Testis (tissue), 3 donors: Measurements from ENCODE around the gene CFDP1. TPM values are rescaled to one million over a fixed set of nuclear protein-coding genes. Genes with fewer than 3 reads are reported as not detected.

Source experiments
- DNase-seq: peaks from one replicate; pipeline ENCODE4 v3.0.0-alpha.2; 2019
- H3K27ac ChIP-seq, 2 donors: fragments of 200-600 bp; sonication (generic); one replicate each; pipeline ENCODE4 v1.5.1; 2019
- H3K27me3 ChIP-seq: fragments of 200-600 bp; sonication (generic); one replicate; pipeline ENCODE4 v1.5.1; 2019
- H3K36me3 ChIP-seq: fragments of 200-600 bp; sonication (generic); one replicate; pipeline ENCODE4 v1.5.1; 2017; ENCODE audit warnings: low read depth; ENCODE audit errors: missing control alignments
- H3K4me1 ChIP-seq: fragments of 200-600 bp; sonication (generic); one replicate; pipeline ENCODE4 v1.5.1; 2019
- H3K4me3 ChIP-seq, 2 donors: fragments of 200-600 bp; sonication (generic); one replicate each; pipeline ENCODE4 v1.5.1; 2017 to 2019
- H3K9me3 ChIP-seq: fragments of 200-600 bp; sonication (generic); one replicate; pipeline ENCODE4 v1.5.1; 2017
- CTCF ChIP-seq, 3 experiments: fragments of 450-650 bp in 2 of 3; fragments of 200-600 bp in 1 of 3; sonication (generic) in 1 of 3; IDR thresholded peaks; one replicate each; pipeline ENCODE4 v1.5.1; 2016 to 2019; ENCODE audit warnings: antibody characterized with exemption in 3 of 3, mild to moderate bottlenecking in 2 of 3, moderate library complexity in 1 of 3
- POLR2A ChIP-seq: fragments of 450-650 bp; IDR thresholded peaks from one replicate; pipeline ENCODE4 v1.6.1; 2017; ENCODE audit warnings: antibody characterized with exemption, mild to moderate bottlenecking, moderate library complexity
- WGBS, 2 donors: methylation state at CpG; one replicate each; pipeline ENCODE4 v1.1.5; 2018; 5-methylcytosine and 5-hydroxymethylcytosine counted together
- intact Hi-C: fragments of 100-400 bp; cut with DNase I; formaldehyde crosslinking; loops from one replicate; pipeline ENCODE4 v1.15.1; 2023; ENCODE audit warnings: low total_unique reads
- polyA plus RNA-seq: library from polyadenylated mRNA; stranded (reverse); fragments of 350-450 nt; fragmentation: Illumina TruSeq; extraction: RNeasy Lipid Tissue Mini Kit (QIAGEN cat#74804); gene quantifications from one replicate; pipeline ENCODE4 v1.2.3, GENCODE V29; 2014; ENCODE audit warnings: low read depth, low replicate concordance; ENCODE audit not compliant: insufficient read depth
- total RNA-seq, 2 donors: library from RNA; depleted of rRNA; stranded (reverse); fragments of >200 nt; gene quantifications; one replicate each; pipeline ENCODE4 v1.2.3, GENCODE V29; 2016

Gene CFDP1
- total and polyA plus RNA-seq, 3 donors from 2014 or later: 111 to 133 (median 127) TPM

DNA sequence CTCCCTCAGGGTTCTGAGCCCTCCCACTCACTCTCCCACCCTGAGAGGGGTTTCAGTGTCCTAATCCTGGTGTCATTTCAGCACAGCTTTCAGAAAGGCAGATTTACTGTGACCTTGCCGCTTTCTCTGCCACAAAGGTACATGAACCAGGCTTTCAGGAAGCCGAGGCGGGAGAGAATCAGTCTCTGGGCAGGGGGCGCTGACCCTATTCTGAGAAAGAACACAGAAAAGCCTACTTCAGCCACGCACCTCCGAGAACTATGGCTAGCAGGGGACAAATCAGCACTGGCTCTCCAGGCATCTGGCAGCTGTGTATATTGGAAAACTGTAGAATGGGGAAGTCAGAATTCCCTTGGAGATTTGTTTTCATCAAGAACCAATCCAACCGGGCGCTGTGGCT lies 124.1 kb downstream of the CFDP1 start:
- WGBS, 2 donors: 88 to 96% methylated on average over 8 of the region's 8 CpGs
- H3K9me3 ChIP-seq: no peaks in the 10 kb centered on the region
- H3K27me3 ChIP-seq: no peaks in the 10 kb centered on the region
- H3K4me1 ChIP-seq: peaks cover 35% of the 10 kb centered on the region
- DNase-seq: no peak
- intact Hi-C loops: no loop called here
- H3K4me3 ChIP-seq: no peak overlapping the region
- no peak for TF ChIP-seq CTCF (IDR thresholded peaks at IDR 0.05)
- no peak for TF ChIP-seq POLR2A
- no peaks in the 10 kb centered on the region for H3K36me3 ChIP-seq
- H3K27ac ChIP-seq: peak overlapping the region in 1 of 2 donors; percentile 52

DNA sequence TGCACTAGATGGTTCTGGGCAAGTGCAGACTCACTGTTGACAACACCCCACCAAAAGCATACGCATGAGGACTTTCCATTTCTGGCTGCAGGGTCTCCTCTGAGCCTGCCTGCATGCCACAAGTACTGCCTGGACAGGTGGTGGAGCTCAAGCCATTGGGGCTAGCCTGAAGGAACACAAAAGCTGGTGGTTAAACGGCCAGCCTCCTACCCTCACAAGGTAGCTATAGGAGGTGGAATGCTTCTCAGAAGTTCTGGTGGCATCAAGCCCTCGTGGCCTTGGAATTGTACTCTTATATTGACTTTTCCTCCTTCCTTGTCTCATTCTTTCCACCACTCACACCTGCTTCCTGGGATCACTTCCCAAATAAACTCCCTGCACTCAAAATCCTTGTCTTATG lies 125.3 kb downstream of the CFDP1 start:
- no peak for DNase-seq
- no peaks in the 10 kb centered on the region for H3K36me3 ChIP-seq
- no peak overlapping the region for H3K4me3 ChIP-seq
- no peaks in the 10 kb centered on the region for H3K27me3 ChIP-seq
- intact Hi-C loops: no loop called here
- H3K4me1 ChIP-seq: peaks cover 35% of the 10 kb centered on the region
- no peak for TF ChIP-seq POLR2A
- no peak for TF ChIP-seq CTCF (IDR thresholded peaks at IDR 0.05)
- no peak overlapping the region for H3K27ac ChIP-seq
- WGBS, 2 donors: 67 to 71% methylated on average over 3 of the region's 3 CpGs
- H3K9me3 ChIP-seq: no peaks in the 10 kb centered on the region

- DNase-seq: no peak
- H3K4me3 ChIP-seq: no peak overlapping the region
- H3K27ac ChIP-seq: peak overlapping the region in 1 of 2 donors; percentile 25
- H3K36me3 ChIP-seq: no peaks in the 10 kb centered on the region
- 87 to 96% methylated on average over 3 of the region's 3 CpGs for WGBS, 2 donors
- no peaks in the 10 kb centered on the region for H3K9me3 ChIP-seq
- peaks cover 35% of the 10 kb centered on the region for H3K4me1 ChIP-seq
- H3K27me3 ChIP-seq: no peaks in the 10 kb centered on the region
- TF ChIP-seq CTCF (IDR thresholded peaks at IDR 0.05): no peak
- no peak for TF ChIP-seq POLR2A
- intact Hi-C loops: no loop called here
These were observed 125.8 kb downstream of the CFDP1 start for GRCh38 chr16:75307506-75307905.

DNA sequence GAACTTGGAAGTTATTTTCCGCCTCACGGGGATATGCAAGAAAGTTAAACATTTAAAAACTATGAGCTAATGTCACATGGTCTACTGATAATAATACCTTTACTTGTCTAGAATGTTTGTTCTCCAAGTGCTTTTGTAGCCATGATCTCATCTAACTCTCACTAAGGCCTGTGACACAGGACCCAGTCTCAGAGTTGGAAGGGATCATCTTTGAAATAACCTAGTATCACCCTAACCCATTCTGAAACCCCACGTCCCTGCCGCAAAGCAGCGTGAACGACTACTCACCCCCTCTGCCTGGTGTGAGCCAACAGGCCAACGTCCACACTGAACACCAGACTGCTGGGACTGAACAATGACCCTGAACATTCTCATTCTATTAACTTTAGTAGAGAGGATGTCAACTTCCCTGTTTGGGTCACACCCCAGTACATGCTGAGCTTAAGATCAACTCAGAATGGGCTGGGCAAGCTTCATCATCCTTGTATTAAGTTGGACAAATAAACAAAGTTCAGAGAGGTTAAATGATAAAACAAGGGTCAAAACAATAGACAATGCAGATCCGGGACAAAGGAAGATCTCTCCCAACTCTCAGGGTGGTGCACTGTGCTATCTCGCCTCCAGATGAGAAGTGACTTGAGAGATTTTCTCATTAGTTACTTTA lies 127.1 kb downstream of the CFDP1 start:
- no peak for DNase-seq
- no peaks in the 10 kb centered on the region for H3K36me3 ChIP-seq
- intact Hi-C loops: no loop called here
- no peaks in the 10 kb centered on the region for H3K27me3 ChIP-seq
- no peak overlapping the region for H3K4me3 ChIP-seq
- no peak for TF ChIP-seq CTCF (IDR thresholded peaks at IDR 0.05)
- no peak for TF ChIP-seq POLR2A
- 48 to 54% methylated on average over 9 of the region's 9 CpGs for WGBS, 2 donors
- no peaks in the 10 kb centered on the region for H3K9me3 ChIP-seq
- peaks cover 35% of the 10 kb centered on the region for H3K4me1 ChIP-seq
- H3K27ac ChIP-seq: peak overlapping the region; percentile 69 to 81
